Sigmoid colon (tissue), 7 donors: ENCODE measurements around the gene SYNPO2. TPM values are rescaled to one million over a fixed set of nuclear protein-coding genes. Genes with fewer than 3 reads are reported as not detected.
"Not testable (repeated sequence)": the region's sequence is repeated elsewhere in the genome, so short reads cannot be mapped to it uniquely, and the experiment has no call there.

Experiments used
- DNase-seq: peaks from one replicate; pipeline ENCODE4 v3.0.0-alpha.2; 2019
- H3K27ac ChIP-seq, 4 donors: fragments of 200-600 bp; sonication (generic); one replicate each; pipeline ENCODE4 v1.5.1; 2016 to 2019; ENCODE audit warnings: mild to moderate bottlenecking in 1 of 4
- H3K27me3 ChIP-seq, 3 donors: fragments of 200-600 bp; sonication (generic); one replicate each; pipeline ENCODE4 v1.5.1; 2019; ENCODE audit warnings: mild to moderate bottlenecking in 1 of 3
- H3K36me3 ChIP-seq, 4 donors: fragments of 200-600 bp; sonication (generic); one replicate each; pipeline ENCODE4 v1.5.1; 2016 to 2019
- H3K4me1 ChIP-seq, 4 donors: fragments of 200-600 bp; sonication (generic); one replicate each; pipeline ENCODE4 v1.5.1; 2017 to 2019
- H3K4me3 ChIP-seq, 4 donors: fragments of 200-600 bp; sonication (generic); one replicate each; pipeline ENCODE4 v1.5.1; 2017 to 2019; ENCODE audit warnings: mild to moderate bottlenecking in 2 of 4, moderate library complexity in 1 of 4
- H3K9me3 ChIP-seq, 4 donors: fragments of 200-600 bp in 3 of 4; sonication (generic) in 3 of 4; one replicate each; pipeline versions ENCODE4 v1.5.1 to v1.6.1; 2013 to 2019
- CTCF ChIP-seq, 4 experiments: fragments of 450-650 bp in 3 of 4; fragments of 200-600 bp in 1 of 4; IDR thresholded peaks; one replicate each; pipeline ENCODE4 v1.5.1; 2016 to 2019; ENCODE audit warnings: antibody characterized with exemption in 4 of 4, mild to moderate bottlenecking in 3 of 4, moderate library complexity in 2 of 4
- EP300 ChIP-seq, 4 donors: sonication (generic); formaldehyde crosslinking; IDR thresholded peaks; one replicate each; pipeline ENCODE4 v1.6.1; 2017; ENCODE audit warnings: antibody characterized with exemption in 4 of 4
- POLR2A ChIP-seq, 2 donors: fragments of 450-650 bp; IDR thresholded peaks; one replicate each; pipeline ENCODE4 v1.6.1; 2016; ENCODE audit warnings: antibody characterized with exemption in 2 of 2, mild to moderate bottlenecking in 2 of 2, moderate library complexity in 2 of 2
- POLR2AphosphoS5 ChIP-seq, 4 donors: sonication (generic); formaldehyde crosslinking; IDR thresholded peaks; one replicate each; pipeline ENCODE4 v1.6.1; 2017; ENCODE audit warnings: antibody characterized with exemption in 4 of 4
- WGBS, 2 donors: extraction: QIAGEN DNeasy Blood & Tissue Kit; methylation state at CpG; one replicate each; pipeline ENCODE4 v1.1.7; 2013; 5-methylcytosine and 5-hydroxymethylcytosine counted together
- intact Hi-C: fragments of 100-400 bp; cut with DNase I; formaldehyde crosslinking; loops from one replicate; pipeline ENCODE4 v1.15.1; 2023
- polyA plus RNA-seq, 3 donors: library from polyadenylated mRNA; stranded (reverse); fragments of 200-250 nt; gene quantifications; one replicate each; pipeline ENCODE4 v1.2.3, GENCODE V29; 2013
- total RNA-seq, 4 donors: library from RNA; depleted of rRNA; stranded (reverse); fragments of >200 nt; gene quantifications; one replicate each; pipeline ENCODE4 v1.1.0, GENCODE V29; 2016
- donor health status: healthy with polysubstance abuse.
- donor health status: Bipolar disorder and iron deficiency.
- donor health status: healthy.

The SYNPO2 gene
- total and polyA plus RNA-seq, 7 donors: 2.1 to 1,591 (median 611) TPM

DNA sequence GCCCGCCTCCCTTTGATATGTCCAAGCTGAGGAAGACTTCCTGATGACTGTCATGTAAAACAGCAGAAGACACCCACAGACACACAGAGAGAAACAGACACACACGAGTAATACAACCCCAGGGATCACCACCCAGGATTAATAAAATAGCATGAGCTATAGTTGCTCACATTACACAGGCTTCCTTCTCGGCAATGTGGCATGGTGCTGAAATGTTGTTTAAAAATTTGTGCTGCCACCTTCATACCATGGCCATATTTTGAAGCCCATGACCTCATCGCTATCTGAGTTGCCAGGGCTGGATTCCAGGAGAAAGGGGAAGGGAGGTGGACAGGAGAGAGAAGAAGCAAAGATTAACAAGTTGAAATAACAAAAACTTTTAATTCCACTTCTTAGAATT is 111.7 kb downstream of the SYNPO2 start:
- peak overlapping the region; percentile 84 to 90 (median 87) for H3K27ac ChIP-seq

DNA sequence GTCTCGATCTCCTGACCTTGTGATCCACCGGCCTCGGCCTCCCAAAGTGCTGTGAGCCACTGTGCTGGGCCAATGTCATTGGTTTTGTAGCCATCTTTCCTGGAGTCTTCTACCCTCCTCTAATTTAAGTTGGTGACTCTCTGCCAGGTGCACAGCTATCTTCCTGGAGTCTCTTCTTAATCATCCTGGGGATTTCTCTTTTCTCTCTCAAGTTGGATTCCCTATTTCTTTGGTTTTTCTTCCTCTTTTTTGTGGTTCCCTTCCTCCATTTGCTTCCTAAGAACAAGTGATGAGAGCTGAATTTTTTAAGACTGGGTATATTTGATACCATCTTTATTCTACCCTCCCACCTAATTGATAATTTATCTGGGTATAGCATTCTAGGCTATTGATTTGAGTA is 113.8 kb downstream of the SYNPO2 start:
- H3K4me1 ChIP-seq: peaks cover 0 to 72% (median 66%) of the 10 kb centered on the region in 4 donors
- peak overlapping the region; percentile 84 to 90 (median 87) for H3K27ac ChIP-seq

More for the DNA sequence above, 111.7 kb downstream of the SYNPO2 start:
- H3K27me3 ChIP-seq: no peaks in the 10 kb centered on the region
- intact Hi-C loops: no loop called here
- H3K9me3 ChIP-seq: no peaks in the 10 kb centered on the region
- peaks cover 0 to 73% (median 62%) of the 10 kb centered on the region in 4 donors for H3K4me1 ChIP-seq
- no peaks in the 10 kb centered on the region for H3K36me3 ChIP-seq
- H3K4me3 ChIP-seq: no peak overlapping the region
- peak; percentile 75 for DNase-seq
- TF ChIP-seq EP300 (IDR thresholded peaks at IDR 0.05) (peak in 3 of 4 donors; percentile 27 to 70 (median 61)), CTCF (IDR thresholded peaks at IDR 0.05) (no peak), POLR2A (IDR thresholded peaks at IDR 0.05) (no peak), POLR2AphosphoS5 (IDR thresholded peaks at IDR 0.05) (peak in 2 of 4 donors; percentile 53 to 68)
- 78 to 85% methylated on average over 4 of the region's 4 CpGs for WGBS, 2 donors

DNA sequence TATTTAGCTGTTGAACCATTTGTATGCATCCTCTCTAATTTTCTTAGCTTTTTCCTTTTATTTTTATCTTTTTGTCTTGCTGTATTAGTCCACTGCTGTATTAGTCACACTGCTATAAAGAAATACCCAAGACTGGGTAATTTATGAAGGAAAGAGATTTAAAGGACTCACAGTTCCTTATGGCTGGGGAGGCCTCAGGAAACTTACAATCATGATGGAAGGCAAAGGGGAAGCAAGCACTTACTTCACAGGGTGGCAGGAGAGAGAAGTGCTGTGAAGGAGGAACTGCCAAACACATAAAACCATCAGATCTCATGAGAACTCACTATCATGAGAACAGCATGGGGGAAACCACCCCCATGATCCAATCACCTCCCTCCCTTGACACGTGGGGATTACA is 114.3 kb downstream of the SYNPO2 start:
- TF ChIP-seq POLR2AphosphoS5 (IDR thresholded peaks at IDR 0.05): peak in 1 of 4 donors; percentile 26
- H3K27me3 ChIP-seq, H3K36me3 ChIP-seq, intact Hi-C loops, DNase-seq, H3K4me3 ChIP-seq, H3K9me3 ChIP-seq: not testable (repeated sequence)
- H3K4me1 ChIP-seq: peaks cover 2 to 75% (median 64%) of the 10 kb centered on the region in 4 donors
- H3K27ac ChIP-seq: peak overlapping the region; percentile 84 to 90 (median 87)
- WGBS, 2 donors: 30 to 70% methylated on average over 1 of the region's 1 CpG

More for the DNA sequence above, 113.8 kb downstream of the SYNPO2 start:
- WGBS, 2 donors: 64% methylated on average over 3 of the region's 3 CpGs
- intact Hi-C loops: no loop called here
- H3K27me3 ChIP-seq: no peaks in the 10 kb centered on the region
- DNase-seq: no peak
- no peaks in the 10 kb centered on the region for H3K36me3 ChIP-seq
- H3K4me3 ChIP-seq: no peak overlapping the region
- TF ChIP-seq EP300 (IDR thresholded peaks at IDR 0.05) (no peak), POLR2AphosphoS5 (IDR thresholded peaks at IDR 0.05) (no peak), CTCF (IDR thresholded peaks at IDR 0.05) (no peak), POLR2A (IDR thresholded peaks at IDR 0.05) (no peak)
- H3K9me3 ChIP-seq: no peaks in the 10 kb centered on the region

- Histone ChIP-seq H3K27me3 (no peaks in the 10 kb centered on the region), H3K27ac (peak overlapping the region; percentile 74 to 98 (median 89)), H3K4me1 (peaks cover 4 to 75% (median 59%) of the 10 kb centered on the region in 4 donors), H3K36me3 (no peaks in the 10 kb centered on the region), H3K9me3 (no peaks in the 10 kb centered on the region), H3K4me3 (no peak overlapping the region)
- DNase-seq: no peak
- intact Hi-C loops: no loop called here
- 84 to 85% methylated on average over 2 of the region's 2 CpGs for WGBS, 2 donors
- TF ChIP-seq EP300 (IDR thresholded peaks at IDR 0.05): no peak
- TF ChIP-seq POLR2AphosphoS5 (IDR thresholded peaks at IDR 0.05): no peak
- TF ChIP-seq CTCF (IDR thresholded peaks at IDR 0.05): no peak
- TF ChIP-seq POLR2A (IDR thresholded peaks at IDR 0.05): no peak
Measured at GRCh38 chr4:119005928-119006460, 117.3 kb downstream of the SYNPO2 start.

- H3K27ac ChIP-seq: peak overlapping the region; percentile 81 to 98 (median 89)
- DNase-seq: no peak
- H3K4me1 ChIP-seq: peaks cover 4 to 57% (median 44%) of the 10 kb centered on the region in 4 donors
- H3K9me3 ChIP-seq: no peaks in the 10 kb centered on the region
- intact Hi-C loops: no loop called here
- H3K36me3 ChIP-seq: no peaks in the 10 kb centered on the region
- H3K27me3 ChIP-seq: no peaks in the 10 kb centered on the region
- H3K4me3 ChIP-seq: no peak overlapping the region
- TF ChIP-seq POLR2AphosphoS5 (IDR thresholded peaks at IDR 0.05) (no peak), POLR2A (IDR thresholded peaks at IDR 0.05) (no peak), CTCF (IDR thresholded peaks at IDR 0.05) (no peak), EP300 (IDR thresholded peaks at IDR 0.05) (no peak)
- 75 to 81% methylated on average over 2 of the region's 2 CpGs for WGBS, 2 donors
Measured at GRCh38 chr4:119008761-119009160, 120.1 kb downstream of the SYNPO2 start.

- peaks cover 4 to 65% (median 54%) of the 10 kb centered on the region in 4 donors for H3K4me1 ChIP-seq
- H3K27me3 ChIP-seq, intact Hi-C loops, H3K36me3 ChIP-seq, H3K4me3 ChIP-seq, H3K9me3 ChIP-seq, DNase-seq: not testable (repeated sequence)
- WGBS, 2 donors: 89% methylated on average over 2 of the region's 2 CpGs
- H3K27ac ChIP-seq: peak overlapping the region; percentile 81 to 98 (median 89)
Measured at GRCh38 chr4:119010221-119010620, 121.6 kb downstream of the SYNPO2 start.
